Measurements from ENCODE around the gene KCNMB2.
A peak's percentile ranks its signal among the peaks of the same experiment; 100 is the strongest.

KCNMB2 gene

DNA sequence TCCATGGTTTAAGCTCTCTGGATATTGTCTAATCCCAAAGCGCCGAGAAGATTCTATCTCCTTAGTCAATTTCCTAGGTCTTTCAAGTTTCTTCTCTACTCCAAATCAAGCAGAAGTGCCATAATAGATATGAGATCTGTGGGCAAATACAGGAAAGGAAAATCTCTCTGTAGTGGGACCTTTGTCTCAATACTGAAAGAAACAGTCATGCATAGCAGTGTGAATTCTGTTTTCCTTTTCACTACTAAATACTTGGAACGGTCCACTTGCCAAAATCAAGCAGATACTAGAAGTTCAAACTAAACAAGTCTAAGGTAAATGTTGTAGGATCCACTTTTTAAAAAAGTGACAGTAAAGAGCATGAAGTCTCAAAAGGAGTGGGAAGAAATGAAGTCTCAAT lies 298.8 kb downstream of the KCNMB2 start:
- TF ChIP-seq, protein P1, sequence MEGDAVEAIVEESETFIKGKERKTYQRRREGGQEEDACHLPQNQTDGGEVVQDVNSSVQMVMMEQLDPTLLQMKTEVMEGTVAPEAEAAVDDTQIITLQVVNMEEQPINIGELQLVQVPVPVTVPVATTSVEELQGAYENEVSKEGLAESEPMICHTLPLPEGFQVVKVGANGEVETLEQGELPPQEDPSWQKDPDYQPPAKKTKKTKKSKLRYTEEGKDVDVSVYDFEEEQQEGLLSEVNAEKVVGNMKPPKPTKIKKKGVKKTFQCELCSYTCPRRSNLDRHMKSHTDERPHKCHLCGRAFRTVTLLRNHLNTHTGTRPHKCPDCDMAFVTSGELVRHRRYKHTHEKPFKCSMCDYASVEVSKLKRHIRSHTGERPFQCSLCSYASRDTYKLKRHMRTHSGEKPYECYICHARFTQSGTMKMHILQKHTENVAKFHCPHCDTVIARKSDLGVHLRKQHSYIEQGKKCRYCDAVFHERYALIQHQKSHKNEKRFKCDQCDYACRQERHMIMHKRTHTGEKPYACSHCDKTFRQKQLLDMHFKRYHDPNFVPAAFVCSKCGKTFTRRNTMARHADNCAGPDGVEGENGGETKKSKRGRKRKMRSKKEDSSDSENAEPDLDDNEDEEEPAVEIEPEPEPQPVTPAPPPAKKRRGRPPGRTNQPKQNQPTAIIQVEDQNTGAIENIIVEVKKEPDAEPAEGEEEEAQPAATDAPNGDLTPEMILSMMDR (IDR thresholded peaks at IDR 0.05; ENCODE audit: insufficient read depth, low read depth, low read length, missing control alignments), result no peak

DNA sequence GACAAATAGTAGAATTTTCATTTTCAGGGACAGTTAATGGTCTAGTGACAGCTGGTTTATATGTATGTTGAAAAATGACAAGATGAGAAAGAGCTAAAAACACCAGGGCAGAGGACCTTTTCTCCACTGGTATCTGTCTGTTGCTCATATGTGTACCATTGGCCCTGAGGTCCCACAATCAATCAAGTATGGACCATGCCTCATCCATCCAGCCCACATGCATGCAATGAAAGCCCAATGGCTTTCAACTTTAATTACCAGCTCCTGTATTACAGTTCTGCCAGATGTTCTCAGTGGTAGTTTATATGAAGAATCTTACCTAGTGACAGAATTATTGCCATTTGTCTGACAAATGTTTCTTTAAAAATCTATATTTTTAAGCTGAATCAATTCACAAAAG lies 301.3 kb downstream of the KCNMB2 start:
- no peak overlapping the region for H3K4me3 ChIP-seq (ENCODE audit: low read depth, low read length)
- TF ChIP-seq, protein P1 (IDR thresholded peaks at IDR 0.05; ENCODE audit: insufficient read depth, low read depth, low read length, missing control alignments), result no peak
- DNase-seq (ENCODE audit: low read depth), result no peak

More for the DNA sequence above, 298.8 kb downstream of the KCNMB2 start:
- peak; percentile 10 for DNase-seq (ENCODE audit: low read depth)
- no peak overlapping the region for H3K4me3 ChIP-seq (ENCODE audit: low read depth, low read length)

DNA sequence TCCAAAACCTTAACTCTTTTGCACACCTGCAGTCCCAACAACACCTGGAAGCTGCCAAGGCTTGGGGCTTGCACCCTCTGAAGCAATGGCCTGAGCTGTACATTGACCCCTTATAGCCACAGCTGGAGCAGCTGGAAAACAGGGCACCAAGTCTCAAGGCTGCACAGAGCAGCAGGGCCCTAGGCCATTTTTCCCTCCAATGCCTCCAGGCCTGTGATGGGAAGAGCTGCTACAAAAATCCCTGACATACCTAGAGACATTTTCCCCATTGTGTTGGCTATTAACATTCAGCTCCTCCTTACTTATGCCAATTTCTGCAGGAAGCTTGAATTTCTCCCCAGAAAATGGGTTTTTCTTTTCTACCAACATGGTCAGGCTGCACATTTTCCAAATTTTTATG lies 304.4 kb downstream of the KCNMB2 start:
- TF ChIP-seq, protein P1 (IDR thresholded peaks at IDR 0.05; ENCODE audit: insufficient read depth, low read depth, low read length, missing control alignments), result no peak
- H3K4me3 ChIP-seq (ENCODE audit: low read depth, low read length), result no peak overlapping the region
- no peak for DNase-seq (ENCODE audit: low read depth)

DNA sequence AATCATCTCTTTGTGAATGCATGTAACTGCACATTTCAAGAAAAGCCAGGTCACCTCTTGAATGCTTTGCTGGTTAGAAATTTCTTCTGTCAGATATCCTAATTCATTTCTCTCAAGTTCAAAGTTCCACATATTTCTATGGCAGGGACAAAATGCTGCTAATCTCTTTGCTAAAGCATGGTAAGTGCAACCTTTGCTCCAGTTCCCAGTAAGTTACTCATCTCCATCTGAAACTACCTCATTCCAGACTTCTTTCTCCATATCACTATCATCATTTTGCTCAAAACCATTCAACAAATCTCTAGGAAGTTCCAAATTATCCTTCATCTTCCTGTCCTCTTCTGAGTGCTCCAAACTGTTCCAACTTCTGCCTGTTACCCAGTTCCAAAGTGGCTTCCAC lies 304.8 kb downstream of the KCNMB2 start:
- no peak for DNase-seq (ENCODE audit: low read depth)
- TF ChIP-seq, protein P1 (IDR thresholded peaks at IDR 0.05; ENCODE audit: insufficient read depth, low read depth, low read length, missing control alignments), result no peak
- no peak overlapping the region for H3K4me3 ChIP-seq (ENCODE audit: low read depth, low read length)

GRCh38 chr3:178844916-178845315 lies 308.7 kb downstream of the KCNMB2 start:
- TF ChIP-seq, protein P1 (IDR thresholded peaks at IDR 0.05; ENCODE audit: insufficient read depth, low read depth, low read length, missing control alignments), result no peak
- DNase-seq (ENCODE audit: low read depth), result no peak
- no peak overlapping the region for H3K4me3 ChIP-seq (ENCODE audit: low read depth, low read length)

DNA sequence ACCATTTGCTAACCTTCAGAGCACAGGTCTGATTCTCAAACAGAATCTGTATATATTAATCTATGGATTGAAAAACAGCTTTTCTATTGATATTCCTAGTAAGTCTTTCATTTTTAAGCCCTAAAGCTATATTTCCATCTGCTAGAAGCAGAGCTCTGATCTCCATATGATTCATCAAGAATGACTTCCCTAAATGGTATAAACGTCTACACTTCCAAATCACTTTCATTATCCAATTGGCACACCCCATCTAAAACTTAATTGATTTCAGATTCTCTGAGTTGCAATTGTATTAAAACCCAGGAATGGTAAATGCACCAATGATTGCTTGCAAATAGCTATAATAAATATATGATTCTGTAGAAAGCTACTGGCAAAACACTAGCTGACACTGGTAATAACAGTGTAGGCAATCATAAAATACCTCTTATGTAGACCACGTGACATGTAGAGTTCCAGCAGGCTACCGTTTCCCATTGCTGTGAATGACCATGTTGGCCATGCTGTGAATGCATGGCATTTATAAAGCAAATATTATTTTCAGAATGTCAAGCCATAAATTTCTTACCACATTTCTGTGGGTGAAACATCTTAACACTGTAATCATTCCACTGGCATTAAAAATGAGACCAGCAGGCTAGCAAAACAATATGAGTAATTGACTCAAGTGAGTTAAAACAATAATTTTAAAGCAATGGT lies 309.3 kb downstream of the KCNMB2 start:
- no peak for DNase-seq (ENCODE audit: low read depth)
- H3K4me3 ChIP-seq (ENCODE audit: low read depth, low read length), result no peak overlapping the region
- TF ChIP-seq, protein P1 (IDR thresholded peaks at IDR 0.05; ENCODE audit: insufficient read depth, low read depth, low read length, missing control alignments), result no peak

DNA sequence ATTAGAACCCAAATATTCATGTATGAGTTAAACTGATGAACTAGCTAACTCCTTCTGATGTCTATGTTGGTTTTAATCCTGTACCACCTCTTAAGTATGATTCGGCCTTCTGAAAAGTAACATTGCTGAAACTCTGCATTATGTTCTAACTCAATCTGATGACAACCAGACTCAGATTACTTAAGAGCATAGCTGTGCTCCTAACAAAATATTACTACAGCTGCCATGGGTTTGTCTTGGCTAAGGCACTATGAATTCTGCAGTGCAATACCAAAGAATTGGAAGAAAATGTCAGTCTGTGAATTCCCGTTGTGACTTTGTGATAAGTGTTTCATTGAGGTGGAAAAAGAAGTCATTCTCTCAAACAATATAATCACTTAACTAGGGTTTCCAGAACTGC lies 311.0 kb downstream of the KCNMB2 start:
- TF ChIP-seq, protein P1 (IDR thresholded peaks at IDR 0.05; ENCODE audit: insufficient read depth, low read depth, low read length, missing control alignments), result no peak
- DNase-seq (ENCODE audit: low read depth), result no peak
- H3K4me3 ChIP-seq (ENCODE audit: low read depth, low read length), result no peak overlapping the region
